ENCODE measurements around the gene ZNF143.

The ZNF143 gene

DNA sequence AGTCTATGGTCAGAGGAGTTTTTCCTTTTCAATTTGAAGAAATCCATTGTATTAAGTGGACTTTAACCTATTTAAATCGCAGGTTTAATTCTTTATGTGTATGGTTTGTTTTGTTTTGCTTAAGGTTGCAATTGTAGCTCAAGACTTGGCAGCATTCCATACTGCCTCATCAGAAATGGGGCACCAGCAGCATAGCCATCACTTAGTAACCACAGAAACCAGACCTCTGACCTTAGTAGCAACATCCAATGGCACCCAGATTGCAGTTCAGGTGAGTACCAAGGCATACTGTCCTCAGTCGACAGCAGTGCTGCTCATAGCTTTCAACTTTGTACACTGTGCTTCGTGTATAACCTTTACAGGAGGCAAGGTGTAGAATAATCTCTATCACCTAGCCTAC, 64.3 kb downstream of the ZNF143 start:
- H3K4me3 ChIP-seq (ENCODE audit: low read length, poor library complexity, severe bottlenecking), result no peak overlapping the region
- no peaks in the 10 kb centered on the region for H3K27me3 ChIP-seq (ENCODE audit: insufficient read depth, low read length, poor library complexity, severe bottlenecking)
- H3K9me3 ChIP-seq (ENCODE audit: insufficient read depth, low read depth, low read length), result no peaks in the 10 kb centered on the region
- H3K9me2 ChIP-seq (replicated peaks; ENCODE audit: low read depth, low read length), result no peaks in the 10 kb centered on the region
- TF ChIP-seq EZH2phosphoT487 (IDR thresholded peaks at IDR 0.05; ENCODE audit: borderline replicate concordance), result no peak
- TF ChIP-seq, protein P1, sequence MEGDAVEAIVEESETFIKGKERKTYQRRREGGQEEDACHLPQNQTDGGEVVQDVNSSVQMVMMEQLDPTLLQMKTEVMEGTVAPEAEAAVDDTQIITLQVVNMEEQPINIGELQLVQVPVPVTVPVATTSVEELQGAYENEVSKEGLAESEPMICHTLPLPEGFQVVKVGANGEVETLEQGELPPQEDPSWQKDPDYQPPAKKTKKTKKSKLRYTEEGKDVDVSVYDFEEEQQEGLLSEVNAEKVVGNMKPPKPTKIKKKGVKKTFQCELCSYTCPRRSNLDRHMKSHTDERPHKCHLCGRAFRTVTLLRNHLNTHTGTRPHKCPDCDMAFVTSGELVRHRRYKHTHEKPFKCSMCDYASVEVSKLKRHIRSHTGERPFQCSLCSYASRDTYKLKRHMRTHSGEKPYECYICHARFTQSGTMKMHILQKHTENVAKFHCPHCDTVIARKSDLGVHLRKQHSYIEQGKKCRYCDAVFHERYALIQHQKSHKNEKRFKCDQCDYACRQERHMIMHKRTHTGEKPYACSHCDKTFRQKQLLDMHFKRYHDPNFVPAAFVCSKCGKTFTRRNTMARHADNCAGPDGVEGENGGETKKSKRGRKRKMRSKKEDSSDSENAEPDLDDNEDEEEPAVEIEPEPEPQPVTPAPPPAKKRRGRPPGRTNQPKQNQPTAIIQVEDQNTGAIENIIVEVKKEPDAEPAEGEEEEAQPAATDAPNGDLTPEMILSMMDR (conservative IDR thresholded peaks at IDR 0.05; ENCODE audit: low read length), result no peak
- H4K20me1 ChIP-seq (ENCODE audit: insufficient read depth, low read length, poor library complexity, severe bottlenecking), result no peaks in the 10 kb centered on the region
- no peaks in the 10 kb centered on the region for H3K4me1 ChIP-seq (ENCODE audit: insufficient read depth, low read length, poor library complexity, severe bottlenecking)
- no peak overlapping the region for H3K9ac ChIP-seq (ENCODE audit: low read depth, low read length, poor library complexity, severe bottlenecking)
- H3F3A ChIP-seq (ENCODE audit: low read depth), result no peaks in the 10 kb centered on the region
- peaks cover 17% of the 10 kb centered on the region; the same call in 1 of the 2 replicates for H3K36me3 ChIP-seq (ENCODE audit: insufficient read depth, low read length)
- no peak overlapping the region for H2AFZ ChIP-seq (ENCODE audit: low read length)
- no peak overlapping the region for H3K4me2 ChIP-seq (ENCODE audit: low read depth, low read length, poor library complexity, severe bottlenecking)
- no peaks in the 10 kb centered on the region for H3K79me2 ChIP-seq (ENCODE audit: insufficient read depth, low read length)

DNA sequence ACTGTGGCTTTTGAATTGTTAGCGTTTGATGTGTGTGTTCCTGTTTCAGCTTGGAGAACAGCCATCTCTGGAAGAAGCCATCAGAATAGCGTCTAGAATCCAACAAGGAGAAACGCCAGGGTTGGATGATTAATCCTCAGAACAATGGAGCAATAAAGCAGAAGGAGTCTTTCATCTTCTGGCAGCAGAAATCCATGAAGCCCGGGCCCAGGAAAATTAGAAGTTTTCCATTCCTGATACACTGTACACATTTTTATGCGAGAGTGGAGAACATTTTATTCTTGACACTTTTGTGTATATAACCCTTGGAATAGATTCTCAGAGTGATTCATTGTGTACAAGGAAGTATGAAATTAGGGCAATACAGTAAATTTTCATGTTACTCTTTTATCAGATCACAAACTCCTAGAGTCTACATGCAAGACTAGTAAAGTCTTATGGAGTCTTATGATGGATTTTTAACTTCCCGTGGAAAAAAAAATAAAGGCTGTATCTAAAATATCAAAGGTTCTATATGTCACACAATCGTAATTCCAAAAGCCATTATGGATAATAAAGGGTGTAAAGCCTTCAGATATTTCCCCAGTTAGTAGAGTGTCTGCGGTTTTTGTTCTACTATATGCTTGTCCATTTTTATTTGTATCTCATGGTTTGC, 66.8 kb downstream of the ZNF143 start:
- Histone ChIP-seq H3K4me2 (ENCODE audit: low read depth, low read length, poor library complexity, severe bottlenecking) (no peak overlapping the region), H3K4me3 (ENCODE audit: low read length, poor library complexity, severe bottlenecking) (no peak overlapping the region)

DNA sequence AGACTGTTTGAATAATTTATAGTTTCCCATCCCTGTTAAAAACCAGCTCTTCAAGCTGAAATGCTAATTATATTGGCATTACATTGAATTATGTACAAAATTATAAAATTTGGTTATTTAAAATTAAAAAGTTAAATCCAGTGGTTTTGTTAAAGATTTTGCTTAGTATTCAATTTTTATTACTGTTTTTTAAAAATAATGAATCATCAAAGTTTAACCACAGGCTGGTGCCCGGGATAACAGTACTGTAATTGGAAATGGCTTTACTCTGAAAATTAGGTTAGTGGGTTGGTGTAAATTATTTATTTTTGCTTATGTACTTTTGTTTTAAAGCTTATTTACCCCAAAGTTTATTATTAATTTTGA, 67.3 kb downstream of the ZNF143 start:
- TF ChIP-seq, protein P1 (conservative IDR thresholded peaks at IDR 0.05; ENCODE audit: low read length), result no peak
- no peak for TF ChIP-seq EZH2phosphoT487 (IDR thresholded peaks at IDR 0.05; ENCODE audit: borderline replicate concordance)
- no peak overlapping the region for H3K9ac ChIP-seq (ENCODE audit: low read depth, low read length, poor library complexity, severe bottlenecking)
- peaks cover 17% of the 10 kb centered on the region; the same call in 1 of the 2 replicates for H3K36me3 ChIP-seq (ENCODE audit: insufficient read depth, low read length)

More for the DNA sequence above, 66.8 kb downstream of the ZNF143 start:
- peaks cover 17% of the 10 kb centered on the region; the same call in 1 of the 2 replicates for H3K36me3 ChIP-seq (ENCODE audit: insufficient read depth, low read length)
- no peaks in the 10 kb centered on the region for H3K4me1 ChIP-seq (ENCODE audit: insufficient read depth, low read length, poor library complexity, severe bottlenecking)
- no peaks in the 10 kb centered on the region for H3K9me3 ChIP-seq (ENCODE audit: insufficient read depth, low read depth, low read length)
- no peaks in the 10 kb centered on the region for H4K20me1 ChIP-seq (ENCODE audit: insufficient read depth, low read length, poor library complexity, severe bottlenecking)
- no peaks in the 10 kb centered on the region for H3K9me2 ChIP-seq (replicated peaks; ENCODE audit: low read depth, low read length)
- H3K9ac ChIP-seq (ENCODE audit: low read depth, low read length, poor library complexity, severe bottlenecking), result no peak overlapping the region
- no peak overlapping the region for H2AFZ ChIP-seq (ENCODE audit: low read length)
- no peaks in the 10 kb centered on the region for H3F3A ChIP-seq (ENCODE audit: low read depth)
- H3K79me2 ChIP-seq (ENCODE audit: insufficient read depth, low read length), result no peaks in the 10 kb centered on the region
- H3K27me3 ChIP-seq (ENCODE audit: insufficient read depth, low read length, poor library complexity, severe bottlenecking), result no peaks in the 10 kb centered on the region
- TF ChIP-seq EZH2phosphoT487 (IDR thresholded peaks at IDR 0.05; ENCODE audit: borderline replicate concordance), result no peak
- TF ChIP-seq, protein P1 (conservative IDR thresholded peaks at IDR 0.05; ENCODE audit: low read length), result no peak

More for the DNA sequence above, 67.3 kb downstream of the ZNF143 start:
- Histone ChIP-seq H3F3A (ENCODE audit: low read depth) (no peaks in the 10 kb centered on the region), H4K20me1 (ENCODE audit: insufficient read depth, low read length, poor library complexity, severe bottlenecking) (no peaks in the 10 kb centered on the region), H3K9me3 (ENCODE audit: insufficient read depth, low read depth, low read length) (no peaks in the 10 kb centered on the region), H3K4me3 (ENCODE audit: low read length, poor library complexity, severe bottlenecking) (no peak overlapping the region), H2AFZ (ENCODE audit: low read length) (no peak overlapping the region), H3K9me2 (replicated peaks; ENCODE audit: low read depth, low read length) (no peaks in the 10 kb centered on the region), H3K4me2 (ENCODE audit: low read depth, low read length, poor library complexity, severe bottlenecking) (no peak overlapping the region), H3K27me3 (ENCODE audit: insufficient read depth, low read length, poor library complexity, severe bottlenecking) (no peaks in the 10 kb centered on the region), H3K4me1 (ENCODE audit: insufficient read depth, low read length, poor library complexity, severe bottlenecking) (no peaks in the 10 kb centered on the region), H3K79me2 (ENCODE audit: insufficient read depth, low read length) (no peaks in the 10 kb centered on the region)
